GM13976 (cell line): ENCODE results near the gene RIOX2.
"Not testable (repeated sequence)": the region's sequence is repeated elsewhere in the genome, so short reads cannot be mapped to it uniquely, and the experiment has no call there.

Experiments
- DNase-seq: peaks from one replicate; pipeline ENCODE4 v3.0.0; 2012; ENCODE audit warnings: low spot score
- in situ Hi-C: fragments of 300-500 bp; cut with MboI; formaldehyde crosslinking; loops from one replicate; pipeline ENCODE4 v1.12.0; 2022; ENCODE audit warnings: low sequenced_read_pairs, mixed read lengths, inconsistent platforms; ENCODE audit not compliant: unreplicated experiment
- TF ChIP-seq, protein P1 (sequence below): IDR thresholded peaks from 2 replicates; pipeline ENCODE4 v1.5.1; 2012; ENCODE audit warnings: borderline replicate concordance, mild to moderate bottlenecking; ENCODE audit not compliant: insufficient read depth; ENCODE audit errors: extremely low read depth, missing control alignments, control extremely low read depth

The RIOX2 gene

GRCh38 chr3:97971679-97972567 is at the start of gene RIOX2:
Gene RIOX2, minus strand, starts transcription at chr3:97972431. Its CDS starts 4,838 bp downstream, at chr3:97967593.
- in situ Hi-C loops = no loop called here
- TF ChIP-seq, protein P1, sequence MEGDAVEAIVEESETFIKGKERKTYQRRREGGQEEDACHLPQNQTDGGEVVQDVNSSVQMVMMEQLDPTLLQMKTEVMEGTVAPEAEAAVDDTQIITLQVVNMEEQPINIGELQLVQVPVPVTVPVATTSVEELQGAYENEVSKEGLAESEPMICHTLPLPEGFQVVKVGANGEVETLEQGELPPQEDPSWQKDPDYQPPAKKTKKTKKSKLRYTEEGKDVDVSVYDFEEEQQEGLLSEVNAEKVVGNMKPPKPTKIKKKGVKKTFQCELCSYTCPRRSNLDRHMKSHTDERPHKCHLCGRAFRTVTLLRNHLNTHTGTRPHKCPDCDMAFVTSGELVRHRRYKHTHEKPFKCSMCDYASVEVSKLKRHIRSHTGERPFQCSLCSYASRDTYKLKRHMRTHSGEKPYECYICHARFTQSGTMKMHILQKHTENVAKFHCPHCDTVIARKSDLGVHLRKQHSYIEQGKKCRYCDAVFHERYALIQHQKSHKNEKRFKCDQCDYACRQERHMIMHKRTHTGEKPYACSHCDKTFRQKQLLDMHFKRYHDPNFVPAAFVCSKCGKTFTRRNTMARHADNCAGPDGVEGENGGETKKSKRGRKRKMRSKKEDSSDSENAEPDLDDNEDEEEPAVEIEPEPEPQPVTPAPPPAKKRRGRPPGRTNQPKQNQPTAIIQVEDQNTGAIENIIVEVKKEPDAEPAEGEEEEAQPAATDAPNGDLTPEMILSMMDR = no peak
- peak; percentile 84 for DNase-seq

DNA sequence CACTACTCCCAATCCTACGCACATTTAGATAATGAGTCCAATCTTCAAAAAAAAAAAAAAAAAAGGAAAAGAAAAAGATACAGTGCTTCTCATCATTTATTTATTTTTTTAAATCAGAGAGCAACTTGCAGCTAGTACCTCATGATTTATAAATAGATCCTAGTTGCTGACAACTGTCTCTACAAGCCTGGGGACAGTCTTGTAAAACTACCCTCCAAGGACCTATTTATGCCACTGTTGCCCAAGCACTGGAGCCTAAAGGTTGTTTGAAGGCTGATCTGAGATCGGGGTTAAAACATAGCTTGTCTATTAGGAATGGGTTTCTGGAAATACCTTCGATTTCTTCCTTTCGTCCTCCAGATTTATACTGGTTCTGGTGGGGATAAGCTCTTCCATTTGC is 48.2 kb upstream of the RIOX2 start:
- DNase-seq = no peak
- TF ChIP-seq, protein P1 = no peak
- in situ Hi-C loops = loop anchor here (5.0 kb wide), 1 partner anchor 228 kb away; no protein-coding TSS in a partner anchor

- in situ Hi-C loops = no loop called here
- TF ChIP-seq, protein P1 = no peak
- no peak for DNase-seq
These were observed 46.1 kb upstream of the RIOX2 start for GRCh38 chr3:98018301-98018700.

DNA sequence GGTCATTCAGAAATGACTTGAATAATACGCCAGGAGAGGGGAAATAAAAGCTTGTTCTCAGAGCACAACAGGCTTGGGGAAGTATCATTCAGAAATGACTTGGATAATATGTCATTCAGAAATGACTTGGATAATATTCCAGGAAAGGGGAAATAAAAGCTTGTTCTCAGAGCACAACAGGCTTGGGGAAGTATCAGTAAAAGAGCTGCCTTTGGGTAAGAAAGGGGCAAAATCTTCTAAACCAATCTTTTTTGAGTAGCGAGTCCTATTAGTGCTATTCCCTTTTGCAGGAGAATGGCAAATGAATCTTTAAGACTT is 42.0 kb upstream of the RIOX2 start:
- TF ChIP-seq, protein P1 = no peak
- DNase-seq = no peak
- in situ Hi-C loops = no loop called here

DNA sequence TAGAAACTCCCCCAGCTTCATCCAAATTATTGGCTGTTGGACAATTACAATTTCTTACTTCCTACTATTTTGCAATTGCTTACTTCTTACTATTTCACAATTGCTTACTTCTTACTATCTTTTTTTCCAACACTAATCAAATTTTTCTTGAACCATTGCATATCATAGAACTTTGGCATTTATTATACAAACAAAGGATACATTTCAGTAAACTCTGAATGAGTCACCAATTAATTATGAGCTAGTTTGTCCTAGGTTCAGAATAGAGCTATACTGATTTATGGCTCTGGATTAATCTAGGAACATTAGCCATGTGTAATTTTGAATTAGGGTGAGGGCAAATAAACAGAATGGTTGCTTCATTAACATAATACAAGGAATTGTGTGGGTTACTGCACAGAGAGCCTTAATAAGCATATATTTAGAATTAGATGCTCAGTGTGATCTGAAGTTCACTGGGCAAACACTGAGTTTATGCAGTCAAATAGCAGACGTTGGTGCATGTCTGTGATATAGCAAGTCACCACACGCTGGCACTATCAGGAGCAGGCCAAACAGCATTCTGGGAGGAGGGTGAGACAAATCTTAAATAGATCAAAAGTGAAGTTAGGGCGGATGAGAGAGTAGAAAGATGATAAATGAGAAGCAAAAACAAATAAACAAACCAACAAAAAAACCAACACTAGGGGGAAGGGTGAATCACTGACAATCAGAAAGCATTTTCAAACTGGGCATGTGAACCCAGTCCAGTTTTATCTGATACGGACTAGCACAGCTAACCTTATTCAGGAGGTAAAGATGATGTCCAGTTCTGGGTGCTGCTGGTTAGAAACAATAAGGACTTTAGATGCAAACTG is 41.4 kb upstream of the RIOX2 start:
- TF ChIP-seq, protein P1 = no peak
- in situ Hi-C loops = no loop called here
- DNase-seq = no peak

DNA sequence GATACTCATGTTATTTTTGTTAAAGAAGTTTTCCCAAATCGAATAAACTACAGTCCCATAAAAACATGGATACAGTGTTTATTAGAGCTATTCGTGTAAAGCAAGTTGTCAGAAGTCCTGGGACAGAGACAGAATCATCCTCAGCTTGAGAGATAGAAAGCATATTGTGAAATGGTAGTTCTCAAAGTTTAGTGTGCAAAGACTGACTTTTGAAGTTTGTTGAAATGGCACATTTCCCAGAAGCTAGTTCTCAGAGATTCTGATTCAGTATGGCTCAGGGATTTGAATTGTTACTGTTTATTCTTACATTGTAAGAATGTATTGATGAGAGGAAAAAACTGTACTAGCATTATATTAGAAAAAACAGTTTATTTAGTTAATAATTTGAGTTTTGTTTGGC is 40.7 kb upstream of the RIOX2 start:
- DNase-seq = no peak
- TF ChIP-seq, protein P1 = no peak
- in situ Hi-C loops = no loop called here

DNA sequence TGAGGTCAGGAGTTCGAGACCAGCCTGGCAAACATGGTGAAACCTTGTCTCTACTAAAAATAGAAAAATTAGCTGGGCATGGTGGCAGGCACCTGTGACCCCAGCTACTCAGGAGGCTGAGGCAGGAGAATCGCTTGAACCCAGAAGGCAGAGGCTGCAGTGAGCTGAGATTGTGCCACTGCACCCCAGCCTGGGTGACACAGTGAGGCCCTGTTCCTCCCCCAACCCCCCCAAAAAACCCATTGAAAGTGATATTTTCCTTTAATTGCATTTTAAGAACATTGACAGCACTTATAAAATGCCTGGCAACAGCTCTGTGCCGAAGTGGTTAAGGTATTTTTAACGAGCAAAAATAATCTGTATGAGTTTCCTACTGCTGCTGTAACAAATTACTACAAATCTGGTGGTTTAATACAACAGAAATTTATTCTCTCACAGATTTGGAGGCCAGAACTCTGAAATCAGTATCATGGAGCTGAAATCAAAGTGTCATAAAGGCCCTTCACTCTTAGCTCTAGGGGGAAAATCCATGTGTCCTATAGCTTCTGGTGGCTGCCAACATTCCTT is 38.7 kb upstream of the RIOX2 start:
- in situ Hi-C loops, DNase-seq: not testable (repeated sequence)
